Measurements from ENCODE around the gene CALD1. TPM values are rescaled to one million over a fixed set of nuclear protein-coding genes. Genes with fewer than 3 reads are reported as not detected.
"Not testable (repeated sequence)": the region's sequence is repeated elsewhere in the genome, so short reads cannot be mapped to it uniquely, and the experiment has no call there.

Gene CALD1
- total and polyA plus RNA-seq, 9 donors = 79.3 to 209 (median 128) TPM

GRCh38 chr7:134949171-134949570, 169.7 kb downstream of the CALD1 start:
- no peak for DNase-seq
- Histone ChIP-seq H3K4me3 (ENCODE audit: low read length) (no peak overlapping the region), H3K27me3 (ENCODE audit: control insufficient read depth, insufficient read depth, low read length) (no peaks in the 10 kb centered on the region), H3K36me3 (ENCODE audit: control insufficient read depth, insufficient read depth, low read length) (peaks cover 50% of the 10 kb centered on the region), H3K9me3 (replicated peaks; ENCODE audit: control insufficient read depth, low read depth, low read length) (no peaks in the 10 kb centered on the region), H3K27ac (ENCODE audit: low read length) (no peak overlapping the region), H3K4me1 (ENCODE audit: control insufficient read depth, insufficient read depth, low read length) (no peaks in the 10 kb centered on the region)
- no CpG with 5 or more reads among the region's 3 CpGs for WGBS (ENCODE audit: insufficient coverage)

DNA sequence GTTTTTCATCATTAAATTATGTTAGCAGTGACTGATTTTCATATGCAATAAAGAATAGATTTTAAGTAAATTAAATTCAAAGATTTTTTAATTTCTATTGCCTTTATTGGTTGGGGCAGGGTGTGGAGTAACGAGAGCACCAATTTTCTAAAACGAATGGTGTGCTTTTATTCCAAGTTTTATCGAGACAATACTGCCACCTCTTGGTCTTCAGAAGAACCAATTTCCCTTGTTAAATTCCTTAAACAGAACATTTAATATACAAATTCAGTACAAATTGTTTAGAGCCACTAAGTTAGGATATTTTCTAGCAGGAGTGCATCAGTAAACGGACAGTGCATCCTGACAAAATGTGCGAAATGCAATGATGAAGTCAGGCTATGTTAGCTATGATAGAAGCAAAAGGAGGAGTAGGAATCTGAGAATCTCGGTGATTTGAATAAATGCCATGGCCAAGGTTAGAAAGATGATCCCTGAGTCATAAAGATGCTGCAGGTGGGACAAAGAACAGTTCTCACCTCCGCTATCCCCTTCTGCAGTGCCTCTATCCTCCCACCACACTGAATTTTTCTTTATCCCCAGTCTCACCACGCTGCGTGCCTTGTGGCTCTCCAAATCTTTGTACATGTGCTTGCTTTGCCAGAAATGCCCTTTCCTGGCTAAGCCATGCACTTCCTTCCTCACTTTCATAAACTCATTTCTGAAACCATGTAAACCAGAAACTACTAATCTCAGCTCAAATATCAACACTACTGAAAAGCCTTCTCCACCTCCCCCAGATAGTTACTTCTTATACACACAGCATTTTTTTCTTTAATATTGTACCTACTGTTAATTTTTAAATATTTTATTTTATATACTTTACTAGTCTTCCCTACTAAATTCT, 175.0 kb downstream of the CALD1 start:
- Histone ChIP-seq H3K36me3 (ENCODE audit: control insufficient read depth, insufficient read depth, low read length) (peaks cover 55% of the 10 kb centered on the region), H3K27me3 (ENCODE audit: control insufficient read depth, insufficient read depth, low read length) (no peaks in the 10 kb centered on the region), H3K27ac (ENCODE audit: low read length) (no peak overlapping the region), H3K9me3 (replicated peaks; ENCODE audit: control insufficient read depth, low read depth, low read length) (peaks cover 5% of the 10 kb centered on the region), H3K4me1 (ENCODE audit: control insufficient read depth, insufficient read depth, low read length) (no peaks in the 10 kb centered on the region), H3K4me3 (ENCODE audit: low read length) (no peak overlapping the region)
- DNase-seq = peak; percentile 41
- 74% methylated on average over 4 of the region's 9 CpGs for WGBS (ENCODE audit: insufficient coverage)

- Histone ChIP-seq H3K27me3 (ENCODE audit: control insufficient read depth, insufficient read depth, low read length) (no peaks in the 10 kb centered on the region), H3K27ac (ENCODE audit: low read length) (no peak overlapping the region), H3K9me3 (replicated peaks; ENCODE audit: control insufficient read depth, low read depth, low read length) (peaks cover 5% of the 10 kb centered on the region), H3K36me3 (ENCODE audit: control insufficient read depth, insufficient read depth, low read length) (peaks cover 48% of the 10 kb centered on the region), H3K4me1 (ENCODE audit: control insufficient read depth, insufficient read depth, low read length) (no peaks in the 10 kb centered on the region), H3K4me3 (ENCODE audit: low read length) (no peak overlapping the region)
- no peak for DNase-seq
- no CpG with 5 or more reads among the region's 3 CpGs for WGBS (ENCODE audit: insufficient coverage)
Measured at GRCh38 chr7:134957005-134957404, 177.6 kb downstream of the CALD1 start.

GRCh38 chr7:134959810-134960209, 180.4 kb downstream of the CALD1 start:
- H3K36me3 ChIP-seq (ENCODE audit: control insufficient read depth, insufficient read depth, low read length) = peaks cover 45% of the 10 kb centered on the region
- no peak for DNase-seq

DNA sequence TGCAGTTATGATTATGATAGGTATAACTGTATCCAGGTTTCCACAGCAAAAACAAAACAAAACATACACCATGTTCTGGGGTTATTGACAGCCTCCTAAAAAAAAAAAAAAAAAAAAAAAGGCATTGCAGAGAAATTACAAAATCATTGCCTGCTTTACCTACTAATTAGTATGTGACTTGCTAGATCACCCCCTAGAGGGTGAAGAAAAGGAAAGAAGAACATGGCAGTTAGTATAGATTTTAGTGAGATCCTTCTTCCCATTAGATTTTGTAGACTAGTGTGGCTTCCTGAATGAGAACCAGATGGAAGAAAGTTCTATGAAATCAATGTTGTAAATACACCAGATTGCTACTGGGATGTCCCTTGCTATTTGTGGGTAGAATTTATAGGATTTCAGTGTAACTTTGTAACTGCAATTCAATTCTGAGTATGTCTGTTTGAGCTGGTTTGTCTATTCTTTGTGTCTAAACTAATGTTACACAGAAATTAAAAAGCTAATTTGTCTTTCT, 182.9 kb downstream of the CALD1 start:
- Histone ChIP-seq H3K27ac (ENCODE audit: low read length) (peak overlapping the region; percentile 17), H3K9me3 (replicated peaks; ENCODE audit: control insufficient read depth, low read depth, low read length) (no peaks in the 10 kb centered on the region), H3K36me3 (ENCODE audit: control insufficient read depth, insufficient read depth, low read length) (peaks cover 47% of the 10 kb centered on the region), H3K27me3 (ENCODE audit: control insufficient read depth, insufficient read depth, low read length) (no peaks in the 10 kb centered on the region), H3K4me1 (ENCODE audit: control insufficient read depth, insufficient read depth, low read length) (no peaks in the 10 kb centered on the region), H3K4me3 (ENCODE audit: low read length) (no peak overlapping the region)
- DNase-seq = peak; percentile 55

More at GRCh38 chr7:134959810-134960209, 180.4 kb downstream of the CALD1 start:
- H3K4me1 ChIP-seq (ENCODE audit: control insufficient read depth, insufficient read depth, low read length) = no peaks in the 10 kb centered on the region
- WGBS (ENCODE audit: insufficient coverage) = no CpG with 5 or more reads among the region's 5 CpGs
- H3K9me3 ChIP-seq (replicated peaks; ENCODE audit: control insufficient read depth, low read depth, low read length) = peaks cover 5% of the 10 kb centered on the region
- H3K27me3 ChIP-seq (ENCODE audit: control insufficient read depth, insufficient read depth, low read length) = no peaks in the 10 kb centered on the region
- H3K27ac ChIP-seq (ENCODE audit: low read length) = no peak overlapping the region
- H3K4me3 ChIP-seq (ENCODE audit: low read length) = no peak overlapping the region

GRCh38 chr7:134963036-134963435, 183.6 kb downstream of the CALD1 start:
- Histone ChIP-seq H3K9me3 (replicated peaks; ENCODE audit: control insufficient read depth, low read depth, low read length) (no peaks in the 10 kb centered on the region), H3K4me1 (ENCODE audit: control insufficient read depth, insufficient read depth, low read length) (no peaks in the 10 kb centered on the region), H3K27me3 (ENCODE audit: control insufficient read depth, insufficient read depth, low read length) (no peaks in the 10 kb centered on the region), H3K36me3 (ENCODE audit: control insufficient read depth, insufficient read depth, low read length) (peaks cover 46% of the 10 kb centered on the region), H3K4me3 (ENCODE audit: low read length) (no peak overlapping the region), H3K27ac (ENCODE audit: low read length) (peak overlapping the region; percentile 17)
- DNase-seq = peak; percentile 77
- WGBS (ENCODE audit: insufficient coverage) = no CpG with 5 or more reads among the region's 4 CpGs

- H3K27ac ChIP-seq (ENCODE audit: low read length) = no peak overlapping the region
- WGBS (ENCODE audit: insufficient coverage) = no CpG with 5 or more reads among the region's 3 CpGs
- no peaks in the 10 kb centered on the region for H3K9me3 ChIP-seq (replicated peaks; ENCODE audit: control insufficient read depth, low read depth, low read length)
- H3K36me3 ChIP-seq (ENCODE audit: control insufficient read depth, insufficient read depth, low read length) = peaks cover 28% of the 10 kb centered on the region
- H3K27me3 ChIP-seq (ENCODE audit: control insufficient read depth, insufficient read depth, low read length) = no peaks in the 10 kb centered on the region
- no peaks in the 10 kb centered on the region for H3K4me1 ChIP-seq (ENCODE audit: control insufficient read depth, insufficient read depth, low read length)
- DNase-seq = no peak
- no peak overlapping the region for H3K4me3 ChIP-seq (ENCODE audit: low read length)
Measured at GRCh38 chr7:134966691-134967090, 187.3 kb downstream of the CALD1 start.

- H3K9me3 ChIP-seq (replicated peaks; ENCODE audit: control insufficient read depth, low read depth, low read length) = no peaks in the 10 kb centered on the region
- no peak overlapping the region for H3K27ac ChIP-seq (ENCODE audit: low read length)
- DNase-seq = no peak
- no peaks in the 10 kb centered on the region for H3K4me1 ChIP-seq (ENCODE audit: control insufficient read depth, insufficient read depth, low read length)
- no peaks in the 10 kb centered on the region for H3K27me3 ChIP-seq (ENCODE audit: control insufficient read depth, insufficient read depth, low read length)
- no CpG with 5 or more reads among the region's 4 CpGs for WGBS (ENCODE audit: insufficient coverage)
- H3K4me3 ChIP-seq (ENCODE audit: low read length) = no peak overlapping the region
- H3K36me3 ChIP-seq (ENCODE audit: control insufficient read depth, insufficient read depth, low read length) = peaks cover 28% of the 10 kb centered on the region
Measured at GRCh38 chr7:134968110-134968509, 188.7 kb downstream of the CALD1 start.

DNA sequence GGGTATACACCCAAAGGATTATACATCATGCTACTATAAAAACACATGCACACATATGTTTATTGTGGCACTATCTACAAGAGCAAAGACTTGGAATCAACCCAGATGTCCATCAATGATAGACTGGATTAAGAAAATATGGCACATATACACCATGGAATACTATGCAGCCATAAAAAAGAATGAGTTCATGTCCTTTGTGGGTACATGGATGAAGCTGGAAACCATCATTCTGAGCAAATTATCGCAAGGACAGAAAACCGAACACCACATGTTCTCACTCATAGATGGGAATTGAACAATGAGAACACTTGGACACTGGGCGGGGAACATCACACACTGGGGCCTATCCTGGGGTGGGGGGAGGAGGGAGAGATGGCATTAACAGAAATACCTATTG, 202.2 kb downstream of the CALD1 start:
- H3K4me3 ChIP-seq (ENCODE audit: low read length); H3K9me3 ChIP-seq (replicated peaks; ENCODE audit: control insufficient read depth, low read depth, low read length); H3K27ac ChIP-seq (ENCODE audit: low read length); DNase-seq; H3K4me1 ChIP-seq (ENCODE audit: control insufficient read depth, insufficient read depth, low read length); H3K27me3 ChIP-seq (ENCODE audit: control insufficient read depth, insufficient read depth, low read length); H3K36me3 ChIP-seq (ENCODE audit: control insufficient read depth, insufficient read depth, low read length): not testable (repeated sequence)
- WGBS (ENCODE audit: insufficient coverage) = no CpG with 5 or more reads among the region's 3 CpGs

DNA sequence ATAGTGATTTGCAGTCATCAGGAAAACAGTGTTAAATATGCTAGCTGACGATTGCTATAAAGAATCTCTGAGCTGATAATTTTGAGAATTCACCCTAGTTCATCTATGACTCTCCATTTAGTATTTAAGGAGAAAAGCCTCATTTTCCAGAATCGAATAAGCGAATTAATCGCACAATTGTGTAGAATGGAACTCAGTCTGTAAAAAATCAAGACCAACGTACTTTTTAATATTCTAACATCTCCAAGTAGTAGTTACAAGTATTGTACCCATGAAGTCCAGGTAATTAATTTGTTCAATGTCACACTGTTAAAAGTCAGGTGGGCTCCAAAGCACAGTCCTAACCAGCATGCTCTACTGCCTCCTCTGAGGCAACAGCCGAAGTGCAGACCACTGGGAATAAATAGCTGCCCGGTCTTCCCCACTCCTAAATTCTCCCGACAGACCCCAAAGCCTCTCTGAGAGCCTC, 206.5 kb downstream of the CALD1 start:
- WGBS (ENCODE audit: insufficient coverage) = 5% methylated on average over 3 of the region's 8 CpGs
- Histone ChIP-seq H3K9me3 (replicated peaks; ENCODE audit: control insufficient read depth, low read depth, low read length) (no peaks in the 10 kb centered on the region), H3K27ac (ENCODE audit: low read length) (peak overlapping the region; percentile 95), H3K4me3 (ENCODE audit: low read length) (peak overlapping the region; percentile 92), H3K36me3 (ENCODE audit: control insufficient read depth, insufficient read depth, low read length) (peaks cover 2% of the 10 kb centered on the region), H3K27me3 (ENCODE audit: control insufficient read depth, insufficient read depth, low read length) (no peaks in the 10 kb centered on the region), H3K4me1 (ENCODE audit: control insufficient read depth, insufficient read depth, low read length) (no peaks in the 10 kb centered on the region)
- no peak for DNase-seq
